Stimulated activated CD8-positive, alpha-beta memory T cell treated with anti-CD3 and anti-CD28 coated beads, Interleukin-4, amount 100 ng/mL, for 1 hour (primary cell): ENCODE data around the gene DPCD.

Experiments
- DNase-seq, 2 donors: peaks; one replicate each; pipeline ENCODE4 v3.0.0-alpha.2; 2020; ENCODE audit warnings: low read depth in 2 of 2, low spot score in 1 of 2

DPCD gene

DNA sequence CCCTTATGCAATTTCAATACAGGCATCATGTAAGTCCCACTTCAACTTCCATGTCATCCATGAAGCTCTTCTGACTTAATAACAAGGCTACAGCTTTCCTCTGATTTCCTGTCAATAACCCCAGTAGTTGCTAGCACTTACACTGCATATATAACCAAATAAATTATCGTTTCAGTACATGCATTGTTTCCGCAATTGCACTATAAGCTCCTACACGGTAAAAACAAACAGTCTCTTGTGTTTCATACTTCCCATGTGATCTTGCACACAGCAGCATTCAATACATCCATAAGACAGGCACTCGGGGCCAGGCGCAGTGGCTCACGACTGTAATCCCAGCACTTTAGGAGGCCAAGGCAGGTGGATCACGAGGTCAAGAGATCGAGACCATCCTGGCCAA lies 65.4 kb downstream of the DPCD start:
- no peak for DNase-seq

DNA sequence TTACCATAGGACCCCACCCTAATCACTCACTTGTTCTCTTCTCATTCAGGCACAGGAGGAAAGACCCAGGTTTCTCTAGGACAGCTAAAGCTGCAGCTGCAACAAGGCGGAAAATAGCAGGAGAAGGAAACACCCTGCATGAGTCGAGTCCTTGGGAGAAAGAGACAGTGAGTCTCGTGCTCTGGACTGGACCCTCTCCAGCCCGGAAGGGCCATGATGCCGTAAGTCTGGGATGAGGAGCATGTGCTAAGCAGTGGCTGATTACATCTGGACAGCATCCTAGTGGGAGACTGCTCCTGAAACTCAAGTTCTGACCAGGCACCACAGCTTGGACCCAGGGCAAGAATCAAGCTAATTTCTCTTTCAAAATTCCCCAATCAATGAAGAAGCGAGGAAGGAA lies 67.4 kb downstream of the DPCD start:
- DNase-seq, result no peak

DNA sequence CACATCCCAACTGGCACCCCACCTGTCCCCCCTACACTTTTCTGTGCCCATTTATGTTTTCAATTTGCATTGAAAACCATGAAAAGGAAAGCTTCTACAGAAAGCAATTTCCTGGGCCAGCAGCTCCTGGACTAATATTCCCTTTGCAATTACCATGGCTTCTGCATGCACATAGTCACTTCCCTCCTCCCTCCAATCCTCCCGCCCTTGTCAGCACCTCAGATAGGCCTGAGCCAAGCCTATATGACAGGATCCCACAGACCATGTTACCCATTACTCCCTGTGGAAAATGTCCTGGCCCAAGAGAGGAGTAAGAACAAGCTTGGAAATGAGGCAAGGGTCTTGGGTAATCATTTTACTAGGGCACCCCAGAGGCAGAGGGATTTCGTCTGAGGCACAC lies 68.8 kb downstream of the DPCD start:
- no peak for DNase-seq

DNA sequence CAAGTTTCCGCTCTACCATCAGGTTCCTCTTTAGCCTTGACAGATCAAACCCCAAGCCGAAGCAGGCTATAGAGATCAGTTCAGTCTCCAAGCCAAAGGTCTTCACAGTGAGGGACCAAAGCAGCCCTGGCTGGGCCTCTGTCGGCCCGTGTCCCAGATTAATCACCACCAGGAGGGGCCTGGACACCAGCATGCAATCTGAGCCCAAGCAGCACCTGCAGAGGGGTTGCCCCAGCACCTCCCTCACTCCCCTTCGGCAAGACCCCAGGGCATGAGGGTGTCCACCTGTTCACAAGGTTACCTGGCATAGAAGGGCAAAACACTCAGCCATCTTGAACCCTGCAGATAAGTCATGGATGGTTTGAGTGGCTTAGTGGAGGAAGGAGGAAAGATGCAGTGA lies 70.9 kb downstream of the DPCD start:
- no peak for DNase-seq
